Fibroblast of lung (primary cell): ENCODE data around the gene CTLA4.

ENCODE experiments used
- CTCF ChIP-seq, 2 donors: IDR thresholded peaks in 1 of 2; conservative IDR thresholded peaks in 1 of 2; 1 replicate in 1 of 2; 2 replicates in 1 of 2; pipeline ENCODE4 v1.5.1; 2011 to 2012; ENCODE audit warnings: low read length in 2 of 2, control low read depth in 1 of 2, inconsistent platforms in 1 of 2, low read depth in 1 of 2, mild to moderate bottlenecking in 1 of 2
- EZH2 ChIP-seq: IDR thresholded peaks from 2 replicates; pipeline ENCODE4 v1.5.1; 2012; ENCODE audit warnings: low read length, control low read depth, mild to moderate bottlenecking; ENCODE audit errors: missing control alignments

- TF ChIP-seq EZH2, result no peak
- TF ChIP-seq CTCF (conservative IDR thresholded peaks at IDR 0.05 in 1 of 2, IDR thresholded peaks at IDR 0.05 in 1 of 2; ENCODE audit: low read depth in 1 of 2, low read length in 2 of 2), result no peak
Measured at GRCh38 chr2:203857656-203858055, 9.9 kb upstream of the CTLA4 start.
